ENCODE results near the gene SLC44A4. TPM values are rescaled to one million over a fixed set of nuclear protein-coding genes. Genes with fewer than 3 reads are reported as not detected.

SLC44A4 gene
- total and polyA plus RNA-seq, 9 of the 15 experiments (the other 6 are each of a cell fraction or from before 2014, with no cell fraction given) = 7.9 to 18.6 (median 11.2) TPM

DNA sequence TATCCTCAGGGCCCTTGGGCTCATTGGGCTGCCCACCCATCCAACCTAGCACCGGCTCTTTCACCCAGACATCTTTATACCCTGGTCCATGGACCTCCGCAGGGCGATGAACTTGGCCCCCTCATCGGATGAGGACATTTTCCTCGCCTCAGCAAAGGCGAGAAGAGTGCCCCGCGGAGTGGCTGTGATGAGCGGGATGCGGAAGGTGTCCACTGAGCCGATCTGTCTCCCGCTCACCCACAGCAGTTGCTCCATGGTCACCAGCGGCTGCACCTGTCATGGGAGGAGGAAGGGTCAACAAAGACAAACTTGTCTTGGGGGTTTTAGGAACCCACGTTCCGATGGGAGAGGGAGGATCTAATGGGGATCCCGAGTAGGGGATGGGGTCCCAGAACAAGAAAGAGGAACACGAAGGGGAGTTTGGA lies 16.9 kb downstream of the SLC44A4 start:
- no peaks in the 10 kb centered on the region for H3K9me3 ChIP-seq (replicated peaks; ENCODE audit: control insufficient read depth, insufficient read depth, low read depth, low read length)
- H3K79me2 ChIP-seq (ENCODE audit: control insufficient read depth, insufficient read depth, low read length) = peaks cover 24% of the 10 kb centered on the region
- no TSS peak for BruUV-seq (replicated peaks)
- peak overlapping the region; percentile 83 for H2AFZ ChIP-seq (ENCODE audit: low read depth, low read length)
- peak overlapping the region; percentile 85 for H3K4me2 ChIP-seq (ENCODE audit: insufficient read depth, low read length)
- H3K4me3 ChIP-seq = peak overlapping the region; percentile 62
- in situ Hi-C loops (cut with MboI) = loop anchor here (5.0 kb wide), 1 partner anchor 200 kb away; the partner anchor contains the start of genes C6orf47 and GPANK1
- peaks cover 55% of the 10 kb centered on the region; the same call in 2 of the 3 replicates for H3K36me3 ChIP-seq (ENCODE audit: control insufficient read depth, insufficient read depth, low read length)
- DNase-seq (ENCODE audit: extremely low read depth in 1 of 4, low spot score in 3 of 4) (no peak), ATAC-seq (no peak), FAIRE-seq (no peak)
- H3K9me1 ChIP-seq (ENCODE audit: control insufficient read depth, insufficient read depth, low read length) = peaks cover 9% of the 10 kb centered on the region
- H4K20me1 ChIP-seq (replicated peaks; ENCODE audit: control insufficient read depth, insufficient read depth, low read length) = no peaks in the 10 kb centered on the region
- H3K9ac ChIP-seq (ENCODE audit: insufficient read depth in 1 of 2, low read depth in 2 of 2, low read length in 2 of 2) = peak overlapping the region; percentile 73 to 95
- peak overlapping the region; percentile 59 for H3K27ac ChIP-seq (ENCODE audit: extremely low read depth, low read depth, low read length)
- peaks cover 13 to 43% of the 10 kb centered on the region in 2 experiments; a peak in 4 of 5 replicates for H3K4me1 ChIP-seq (replicated peaks in 1 of 2; ENCODE audit: control insufficient read depth in 2 of 2, insufficient read depth in 2 of 2, low read length in 2 of 2)
- 41% methylated on average over 17 of the region's 17 CpGs for WGBS (ENCODE audit: insufficient coverage, low coverage, missing lambda C conversion rate)
- intact Hi-C loops (cut with micrococcal nuclease) = loop anchor here (1.0 to 2.0 kb wide), 2 partner anchors 181 to 315 kb away; partner anchors contain the start of genes LY6G5C and NFKBIL1
- H3K27me3 ChIP-seq (ENCODE audit: control insufficient read depth in 2 of 2, insufficient read depth in 2 of 2, low read length in 2 of 2) = no peaks in the 10 kb centered on the region
- ChIA-PET POLR2A (interaction anchor here (0.7 to 4.1 kb wide), 13 partner anchors 17 to 240 kb away, joined by 3 to 123 read pairs (median 6); partner anchors contain the start of genes BAG6, CSNK2B, GPANK1 and HSPA1B), CTCF (ENCODE audit: low intra/inter-chr PET ratio) (no interaction called here)
- TF ChIP-seq ZNF232 (CRISPR knock-in tag; IDR thresholded peaks at IDR 0.05) = no peak
- TF ChIP-seq ERF (CRISPR knock-in tag; IDR thresholded peaks at IDR 0.05) = peak; percentile 12; the same call in 1 of the 2 replicates
- TF ChIP-seq HDGF (IDR thresholded peaks at IDR 0.05) = 0 out of 2 replicates have a peak, but pooled peaks have one; percentile 72
- peak in 1 of 2 experiments; percentile 30; a peak in 1 of 4 replicates for TF ChIP-seq FOXA3 (CRISPR knock-in tag; conservative IDR thresholded peaks at IDR 0.05 in 1 of 2, IDR thresholded peaks at IDR 0.05 in 1 of 2)
- TF ChIP-seq, protein P1, sequence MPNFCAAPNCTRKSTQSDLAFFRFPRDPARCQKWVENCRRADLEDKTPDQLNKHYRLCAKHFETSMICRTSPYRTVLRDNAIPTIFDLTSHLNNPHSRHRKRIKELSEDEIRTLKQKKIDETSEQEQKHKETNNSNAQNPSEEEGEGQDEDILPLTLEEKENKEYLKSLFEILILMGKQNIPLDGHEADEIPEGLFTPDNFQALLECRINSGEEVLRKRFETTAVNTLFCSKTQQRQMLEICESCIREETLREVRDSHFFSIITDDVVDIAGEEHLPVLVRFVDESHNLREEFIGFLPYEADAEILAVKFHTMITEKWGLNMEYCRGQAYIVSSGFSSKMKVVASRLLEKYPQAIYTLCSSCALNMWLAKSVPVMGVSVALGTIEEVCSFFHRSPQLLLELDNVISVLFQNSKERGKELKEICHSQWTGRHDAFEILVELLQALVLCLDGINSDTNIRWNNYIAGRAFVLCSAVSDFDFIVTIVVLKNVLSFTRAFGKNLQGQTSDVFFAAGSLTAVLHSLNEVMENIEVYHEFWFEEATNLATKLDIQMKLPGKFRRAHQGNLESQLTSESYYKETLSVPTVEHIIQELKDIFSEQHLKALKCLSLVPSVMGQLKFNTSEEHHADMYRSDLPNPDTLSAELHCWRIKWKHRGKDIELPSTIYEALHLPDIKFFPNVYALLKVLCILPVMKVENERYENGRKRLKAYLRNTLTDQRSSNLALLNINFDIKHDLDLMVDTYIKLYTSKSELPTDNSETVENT (CRISPR knock-in tag; IDR thresholded peaks at IDR 0.05) = peak; percentile 31; the same call in 1 of the 2 replicates
- no peak for TF ChIP-seq GATAD2A (IDR thresholded peaks at IDR 0.05)
- no peak for TF ChIP-seq STAT5A (IDR thresholded peaks at IDR 0.05; ENCODE audit: borderline replicate concordance, low read length)
- TF ChIP-seq, protein P2, sequence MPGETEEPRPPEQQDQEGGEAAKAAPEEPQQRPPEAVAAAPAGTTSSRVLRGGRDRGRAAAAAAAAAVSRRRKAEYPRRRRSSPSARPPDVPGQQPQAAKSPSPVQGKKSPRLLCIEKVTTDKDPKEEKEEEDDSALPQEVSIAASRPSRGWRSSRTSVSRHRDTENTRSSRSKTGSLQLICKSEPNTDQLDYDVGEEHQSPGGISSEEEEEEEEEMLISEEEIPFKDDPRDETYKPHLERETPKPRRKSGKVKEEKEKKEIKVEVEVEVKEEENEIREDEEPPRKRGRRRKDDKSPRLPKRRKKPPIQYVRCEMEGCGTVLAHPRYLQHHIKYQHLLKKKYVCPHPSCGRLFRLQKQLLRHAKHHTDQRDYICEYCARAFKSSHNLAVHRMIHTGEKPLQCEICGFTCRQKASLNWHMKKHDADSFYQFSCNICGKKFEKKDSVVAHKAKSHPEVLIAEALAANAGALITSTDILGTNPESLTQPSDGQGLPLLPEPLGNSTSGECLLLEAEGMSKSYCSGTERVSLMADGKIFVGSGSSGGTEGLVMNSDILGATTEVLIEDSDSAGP (CRISPR knock-in tag; IDR thresholded peaks at IDR 0.05) = no peak
- TF ChIP-seq MIER1 (IDR thresholded peaks at IDR 0.05; ENCODE audit: low read depth) = no peak
- TF ChIP-seq ARNT (IDR thresholded peaks at IDR 0.05) = no peak
- TF ChIP-seq NR4A1 (CRISPR knock-in tag; IDR thresholded peaks at IDR 0.05) = no peak; the same call in 1 of the 2 replicates
- TF ChIP-seq NR4A1 (tag; IDR thresholded peaks at IDR 0.05) = 0 out of 2 replicates have a peak, but pooled peaks have one; percentile 11
- peak; percentile 69; the same call in 1 of the 2 replicates for TF ChIP-seq IFI16 (CRISPR knock-in tag; IDR thresholded peaks at IDR 0.05)
- TF ChIP-seq, protein P3, sequence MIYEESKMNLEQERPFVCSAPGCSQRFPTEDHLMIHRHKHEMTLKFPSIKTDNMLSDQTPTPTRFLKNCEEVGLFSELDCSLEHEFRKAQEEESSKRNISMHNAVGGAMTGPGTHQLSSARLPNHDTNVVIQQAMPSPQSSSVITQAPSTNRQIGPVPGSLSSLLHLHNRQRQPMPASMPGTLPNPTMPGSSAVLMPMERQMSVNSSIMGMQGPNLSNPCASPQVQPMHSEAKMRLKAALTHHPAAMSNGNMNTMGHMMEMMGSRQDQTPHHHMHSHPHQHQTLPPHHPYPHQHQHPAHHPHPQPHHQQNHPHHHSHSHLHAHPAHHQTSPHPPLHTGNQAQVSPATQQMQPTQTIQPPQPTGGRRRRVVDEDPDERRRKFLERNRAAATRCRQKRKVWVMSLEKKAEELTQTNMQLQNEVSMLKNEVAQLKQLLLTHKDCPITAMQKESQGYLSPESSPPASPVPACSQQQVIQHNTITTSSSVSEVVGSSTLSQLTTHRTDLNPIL (CRISPR knock-in tag; IDR thresholded peaks at IDR 0.05) = no peak
- TF ChIP-seq ZNF57 (CRISPR knock-in tag; IDR thresholded peaks at IDR 0.05) = peak; percentile 72; the same call in 1 of the 2 replicates
- no peak for TF ChIP-seq ZNF507 (tag; conservative IDR thresholded peaks at IDR 0.05)
- no peak for TF ChIP-seq RBM17 (IDR thresholded peaks at IDR 0.05; ENCODE audit: borderline replicate concordance, low read depth, low read length)
- TF ChIP-seq ZNF668 (CRISPR knock-in tag; IDR thresholded peaks at IDR 0.05) = no peak
